Neural cell (in vitro differentiated cells): Measurements from ENCODE around the gene PAX6.

Source experiments
- EP300 ChIP-seq: fragments of 450-650 bp; conservative IDR thresholded peaks from 2 replicates; pipeline ENCODE4 v1.6.1; 2014; ENCODE audit warnings: antibody characterized with exemption, mild to moderate bottlenecking, moderate library complexity; ENCODE audit not compliant: poor library complexity, severe bottlenecking
- EZH2 ChIP-seq: fragments of 200-600, 300-800 bp; shearing (Covaris generic), sonication (generic); IDR thresholded peaks from 2 replicates; pipeline ENCODE4 v1.6.1; 2014; ENCODE audit warnings: antibody characterized with exemption, low read length, borderline replicate concordance, mild to moderate bottlenecking; ENCODE audit not compliant: insufficient read depth, poor library complexity, severe bottlenecking
- MXI1 ChIP-seq: fragments of 450-650 bp; conservative IDR thresholded peaks from 2 replicates; pipeline ENCODE4 v1.6.1; 2014; ENCODE audit warnings: antibody characterized with exemption, mild to moderate bottlenecking; ENCODE audit not compliant: poor library complexity, severe bottlenecking
- POLR2AphosphoS5 ChIP-seq: IDR thresholded peaks from 2 replicates; pipeline ENCODE4 v1.6.1; 2012
- RAD21 ChIP-seq: fragments of 450-650 bp; conservative IDR thresholded peaks from 2 replicates; pipeline ENCODE4 v1.6.1; 2014; ENCODE audit warnings: antibody characterized with exemption, mild to moderate bottlenecking, moderate library complexity
- SMC3 ChIP-seq: fragments of 450-650 bp; conservative IDR thresholded peaks from 2 replicates; pipeline ENCODE4 v1.6.1; 2014; ENCODE audit warnings: antibody characterized with exemption, mild to moderate bottlenecking, moderate library complexity; ENCODE audit not compliant: poor library complexity
- TAF1 ChIP-seq: IDR thresholded peaks from 2 replicates; pipeline ENCODE4 v1.6.1; 2012; ENCODE audit warnings: low read depth
- TF ChIP-seq, protein P1 (sequence below): fragments of 450-650 bp; IDR thresholded peaks from 2 replicates; pipeline ENCODE4 v1.5.1; 2014; ENCODE audit warnings: antibody characterized with exemption, mild to moderate bottlenecking, moderate library complexity; ENCODE audit not compliant: poor library complexity, severe bottlenecking
- TF ChIP-seq, protein P2 (sequence below): IDR thresholded peaks from 2 replicates; pipeline ENCODE4 v1.6.1; 2012; ENCODE audit warnings: borderline replicate concordance

DNA sequence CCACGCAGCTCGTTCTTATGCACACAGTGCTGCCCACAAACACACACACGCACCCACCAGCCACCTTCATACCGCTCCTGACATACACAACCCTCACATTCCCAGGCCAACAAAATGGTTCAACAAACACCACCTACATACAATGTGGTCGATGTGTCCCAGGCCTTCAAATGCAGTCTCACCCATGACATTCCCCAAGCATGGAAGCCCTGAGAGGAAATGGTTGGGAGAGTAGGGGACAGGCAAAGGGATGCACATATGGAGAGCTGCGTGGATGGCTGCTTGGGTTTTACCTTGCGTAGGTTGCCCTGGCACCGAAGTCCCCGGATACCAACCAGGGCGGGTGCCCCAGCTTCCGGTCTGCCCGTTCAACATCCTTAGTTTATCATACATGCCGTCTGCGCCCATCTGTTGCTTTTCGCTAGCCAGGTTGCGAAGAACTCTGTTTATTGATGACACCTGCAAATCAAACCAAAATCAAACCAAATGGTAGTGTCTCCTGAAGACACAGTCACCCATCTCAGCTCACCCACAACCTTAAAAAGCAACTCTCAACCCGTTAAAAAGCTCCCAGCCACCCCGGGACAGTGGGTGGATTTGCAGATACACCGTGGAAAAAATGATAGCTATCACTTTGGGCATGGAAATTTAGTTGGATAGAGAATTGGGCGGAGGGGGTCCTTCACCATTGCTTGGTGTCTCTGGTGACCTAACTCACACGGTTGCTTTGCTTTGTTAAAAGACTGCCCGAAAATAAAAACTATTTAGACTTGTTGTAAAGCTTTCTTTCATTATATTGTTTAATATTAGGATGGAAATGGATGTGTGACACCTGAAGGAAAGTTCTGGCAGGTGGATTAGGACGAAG lies 10.5 kb downstream of the PAX6 start:
- TF ChIP-seq, protein P1, sequence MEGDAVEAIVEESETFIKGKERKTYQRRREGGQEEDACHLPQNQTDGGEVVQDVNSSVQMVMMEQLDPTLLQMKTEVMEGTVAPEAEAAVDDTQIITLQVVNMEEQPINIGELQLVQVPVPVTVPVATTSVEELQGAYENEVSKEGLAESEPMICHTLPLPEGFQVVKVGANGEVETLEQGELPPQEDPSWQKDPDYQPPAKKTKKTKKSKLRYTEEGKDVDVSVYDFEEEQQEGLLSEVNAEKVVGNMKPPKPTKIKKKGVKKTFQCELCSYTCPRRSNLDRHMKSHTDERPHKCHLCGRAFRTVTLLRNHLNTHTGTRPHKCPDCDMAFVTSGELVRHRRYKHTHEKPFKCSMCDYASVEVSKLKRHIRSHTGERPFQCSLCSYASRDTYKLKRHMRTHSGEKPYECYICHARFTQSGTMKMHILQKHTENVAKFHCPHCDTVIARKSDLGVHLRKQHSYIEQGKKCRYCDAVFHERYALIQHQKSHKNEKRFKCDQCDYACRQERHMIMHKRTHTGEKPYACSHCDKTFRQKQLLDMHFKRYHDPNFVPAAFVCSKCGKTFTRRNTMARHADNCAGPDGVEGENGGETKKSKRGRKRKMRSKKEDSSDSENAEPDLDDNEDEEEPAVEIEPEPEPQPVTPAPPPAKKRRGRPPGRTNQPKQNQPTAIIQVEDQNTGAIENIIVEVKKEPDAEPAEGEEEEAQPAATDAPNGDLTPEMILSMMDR: no peak
- TF ChIP-seq RAD21 (no peak), POLR2AphosphoS5 (no peak), TAF1 (no peak), EZH2 (no peak), EP300 (no peak), MXI1 (no peak), SMC3 (no peak)
- TF ChIP-seq, protein P2, sequence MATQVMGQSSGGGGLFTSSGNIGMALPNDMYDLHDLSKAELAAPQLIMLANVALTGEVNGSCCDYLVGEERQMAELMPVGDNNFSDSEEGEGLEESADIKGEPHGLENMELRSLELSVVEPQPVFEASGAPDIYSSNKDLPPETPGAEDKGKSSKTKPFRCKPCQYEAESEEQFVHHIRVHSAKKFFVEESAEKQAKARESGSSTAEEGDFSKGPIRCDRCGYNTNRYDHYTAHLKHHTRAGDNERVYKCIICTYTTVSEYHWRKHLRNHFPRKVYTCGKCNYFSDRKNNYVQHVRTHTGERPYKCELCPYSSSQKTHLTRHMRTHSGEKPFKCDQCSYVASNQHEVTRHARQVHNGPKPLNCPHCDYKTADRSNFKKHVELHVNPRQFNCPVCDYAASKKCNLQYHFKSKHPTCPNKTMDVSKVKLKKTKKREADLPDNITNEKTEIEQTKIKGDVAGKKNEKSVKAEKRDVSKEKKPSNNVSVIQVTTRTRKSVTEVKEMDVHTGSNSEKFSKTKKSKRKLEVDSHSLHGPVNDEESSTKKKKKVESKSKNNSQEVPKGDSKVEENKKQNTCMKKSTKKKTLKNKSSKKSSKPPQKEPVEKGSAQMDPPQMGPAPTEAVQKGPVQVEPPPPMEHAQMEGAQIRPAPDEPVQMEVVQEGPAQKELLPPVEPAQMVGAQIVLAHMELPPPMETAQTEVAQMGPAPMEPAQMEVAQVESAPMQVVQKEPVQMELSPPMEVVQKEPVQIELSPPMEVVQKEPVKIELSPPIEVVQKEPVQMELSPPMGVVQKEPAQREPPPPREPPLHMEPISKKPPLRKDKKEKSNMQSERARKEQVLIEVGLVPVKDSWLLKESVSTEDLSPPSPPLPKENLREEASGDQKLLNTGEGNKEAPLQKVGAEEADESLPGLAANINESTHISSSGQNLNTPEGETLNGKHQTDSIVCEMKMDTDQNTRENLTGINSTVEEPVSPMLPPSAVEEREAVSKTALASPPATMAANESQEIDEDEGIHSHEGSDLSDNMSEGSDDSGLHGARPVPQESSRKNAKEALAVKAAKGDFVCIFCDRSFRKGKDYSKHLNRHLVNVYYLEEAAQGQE: no peak
